IPS DF 19.7 (cell line): ENCODE data around the gene SAMD11.

Source experiments
- DNase-seq: peaks from one replicate; pipeline ENCODE4 v3.0.0-alpha.2; 2013; ENCODE audit warnings: low read depth, low spot score

The SAMD11 gene

DNA sequence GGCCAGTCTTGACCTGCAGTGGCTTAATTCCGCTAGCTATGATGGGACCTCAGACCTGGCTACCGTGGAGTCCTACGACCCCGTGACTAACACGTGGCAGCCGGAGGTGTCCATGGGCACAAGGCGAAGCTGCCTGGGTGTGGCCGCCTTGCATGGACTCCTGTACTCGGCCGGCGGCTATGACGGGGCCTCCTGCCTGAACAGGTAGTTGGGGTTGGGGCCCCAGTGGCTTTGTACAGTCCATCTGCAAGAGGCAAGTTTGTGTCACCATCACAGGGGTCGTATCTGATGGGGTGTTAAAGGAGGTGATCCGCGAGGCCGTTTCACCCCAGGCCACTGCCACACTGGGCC is 39.6 kb downstream of the SAMD11 start:
- no peak for DNase-seq

GRCh38 chr1:963746-964525 is 40.2 kb downstream of the SAMD11 start:
- no peak for DNase-seq

DNA sequence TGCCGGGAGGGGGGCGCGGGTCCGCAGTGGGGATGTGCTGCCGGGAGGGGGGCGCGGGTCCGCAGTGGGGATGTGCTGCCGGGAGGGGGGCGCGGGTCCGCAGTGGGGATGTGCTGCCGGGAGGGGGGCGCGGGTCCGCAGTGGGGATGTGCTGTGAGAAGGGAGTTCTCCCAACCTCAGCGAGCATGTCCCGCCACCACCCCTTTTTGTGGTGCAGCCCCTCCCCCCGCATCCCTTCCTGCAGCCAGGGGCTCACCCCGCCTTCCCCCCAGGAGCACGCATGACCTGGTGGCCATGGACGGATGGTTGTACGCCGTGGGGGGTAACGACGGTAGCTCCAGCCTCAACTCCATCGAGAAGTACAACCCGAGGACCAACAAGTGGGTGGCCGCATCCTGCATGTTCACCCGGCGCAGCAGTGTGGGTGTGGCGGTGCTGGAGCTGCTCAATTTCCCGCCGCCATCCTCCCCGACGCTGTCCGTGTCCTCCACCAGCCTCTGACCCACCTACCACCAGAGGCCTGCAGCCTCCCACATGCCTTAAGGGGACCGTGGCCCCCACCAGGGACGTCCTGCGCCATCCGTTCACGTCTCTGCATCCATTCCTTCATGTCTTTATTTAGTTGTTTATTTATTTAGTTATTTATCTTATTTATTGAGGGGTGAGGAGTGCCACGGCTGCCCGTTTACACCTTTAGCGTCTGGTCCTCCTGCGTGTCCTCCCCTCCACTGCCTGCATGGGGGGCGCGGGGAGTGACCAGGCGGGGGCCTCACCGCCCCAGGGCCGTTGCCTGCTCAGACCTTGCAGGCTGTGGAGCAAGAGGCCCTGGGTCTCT is 41.2 kb downstream of the SAMD11 start:
- no peak for DNase-seq

GRCh38 chr1:965526-966134 is 41.9 kb downstream of the SAMD11 start:
- DNase-seq = no peak

GRCh38 chr1:966135-966703 is 42.5 kb downstream of the SAMD11 start, which contains the start of gene PLEKHN1:
Gene PLEKHN1 (plus strand): TSS chr1:966482. CDS start chr1:966532, 50 bp downstream.
- DNase-seq = no peak

GRCh38 chr1:966704-967300 is 43.1 kb downstream of the SAMD11 start:
- DNase-seq = no peak

DNA sequence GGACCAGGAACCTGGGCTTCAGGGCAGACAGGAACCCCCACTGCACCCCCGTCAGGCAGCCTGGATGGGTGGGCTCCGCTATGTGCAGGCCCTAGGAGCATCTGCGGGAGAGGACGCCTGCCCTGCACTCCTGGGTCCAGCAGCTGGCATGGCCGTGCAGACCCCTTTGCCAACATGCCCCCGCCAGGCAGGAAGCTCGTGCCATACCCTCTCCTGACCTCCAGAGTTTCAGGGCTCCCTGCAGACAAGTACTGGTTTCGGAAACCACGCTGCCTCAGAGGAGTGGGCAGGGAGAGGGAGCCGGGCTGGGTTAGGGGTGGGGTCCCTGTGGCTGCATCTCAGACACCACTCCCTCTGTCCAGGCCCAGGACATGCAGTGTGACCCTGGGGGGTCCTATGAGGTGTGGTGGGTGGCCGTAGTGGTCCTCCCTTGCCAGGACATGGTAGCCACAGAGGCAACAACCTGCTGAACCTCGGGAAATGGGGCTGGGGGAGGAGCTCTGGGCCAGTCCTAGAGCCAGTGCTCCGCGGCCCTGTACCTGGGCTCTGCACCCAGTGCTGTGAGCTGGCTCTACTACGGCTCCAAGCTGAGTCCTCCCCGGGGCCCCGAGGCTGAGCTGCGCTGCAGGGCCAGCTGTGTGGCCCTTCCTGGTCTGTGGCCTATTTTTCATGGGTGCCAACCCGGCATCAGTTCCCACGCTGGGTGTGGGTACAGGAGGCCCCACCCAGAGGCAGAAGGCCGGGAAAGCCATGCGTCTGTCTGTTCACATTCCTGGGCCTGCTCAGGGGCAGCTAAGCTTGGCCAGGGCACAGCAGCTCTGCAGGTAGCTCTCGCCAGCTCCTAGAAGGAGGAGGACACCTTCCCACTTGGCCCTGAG is 44.0 kb downstream of the SAMD11 start:
- no peak for DNase-seq

DNA sequence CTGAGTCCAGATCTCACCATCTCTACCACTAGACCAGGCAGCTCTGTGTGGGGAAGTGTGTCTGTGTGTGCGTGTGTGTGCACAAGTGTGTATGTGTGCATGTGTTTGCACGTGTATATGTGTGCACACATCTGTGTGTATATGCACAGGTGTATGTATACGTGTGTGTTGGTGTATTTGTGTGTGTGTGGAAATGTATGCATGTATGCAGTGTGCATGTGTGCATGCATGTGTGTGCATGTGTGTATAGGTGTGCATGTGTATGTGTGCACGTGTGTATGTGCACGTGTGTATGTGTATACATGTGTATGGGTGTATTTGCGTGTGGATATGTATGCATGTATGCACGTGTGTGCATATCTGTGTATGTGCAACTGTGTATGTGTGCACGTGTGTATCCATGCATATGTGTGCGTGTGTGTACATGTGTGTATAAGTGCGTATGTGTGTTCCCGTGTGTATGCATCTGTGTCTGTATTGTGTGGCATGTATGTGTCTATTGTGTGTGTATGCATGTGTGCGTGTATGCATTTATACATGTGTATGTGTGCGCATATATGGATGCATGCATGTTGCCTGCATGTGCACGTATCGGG is 45.6 kb downstream of the SAMD11 start:
- DNase-seq = no peak

DNA sequence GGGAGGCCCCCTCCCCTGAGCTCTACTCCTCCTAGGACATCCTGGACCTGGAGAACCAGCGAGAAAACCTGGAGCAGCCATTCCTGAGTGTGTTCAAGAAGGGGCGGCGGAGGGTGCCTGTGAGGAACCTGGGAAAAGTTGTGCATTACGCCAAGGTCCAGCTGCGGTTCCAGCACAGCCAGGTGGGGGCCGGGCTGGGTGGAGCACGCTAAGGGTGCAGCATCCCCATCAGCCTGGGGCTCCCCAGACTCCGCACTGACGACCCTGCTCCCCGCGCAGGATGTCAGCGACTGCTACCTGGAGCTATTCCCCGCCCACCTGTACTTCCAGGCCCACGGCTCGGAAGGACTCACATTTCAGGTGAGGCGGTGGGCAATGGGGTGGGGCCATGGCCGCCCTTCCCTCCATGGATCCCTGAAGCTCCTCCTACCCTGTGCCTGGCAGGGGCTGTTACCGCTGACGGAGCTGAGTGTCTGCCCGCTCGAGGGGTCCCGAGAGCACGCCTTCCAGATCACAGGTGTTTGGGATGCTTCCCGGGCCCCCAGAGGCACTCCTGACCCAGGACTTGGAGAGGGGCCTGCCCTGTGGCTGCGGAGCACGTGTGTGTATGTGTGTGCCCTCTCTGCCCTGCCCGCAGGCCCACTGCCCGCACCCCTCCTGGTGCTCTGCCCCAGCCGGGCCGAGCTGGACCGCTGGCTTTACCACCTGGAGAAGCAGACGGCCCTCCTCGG is 46.7 kb downstream of the SAMD11 start:
- no peak for DNase-seq

GRCh38 chr1:970973-971730 is 47.4 kb downstream of the SAMD11 start:
- DNase-seq = no peak

DNA sequence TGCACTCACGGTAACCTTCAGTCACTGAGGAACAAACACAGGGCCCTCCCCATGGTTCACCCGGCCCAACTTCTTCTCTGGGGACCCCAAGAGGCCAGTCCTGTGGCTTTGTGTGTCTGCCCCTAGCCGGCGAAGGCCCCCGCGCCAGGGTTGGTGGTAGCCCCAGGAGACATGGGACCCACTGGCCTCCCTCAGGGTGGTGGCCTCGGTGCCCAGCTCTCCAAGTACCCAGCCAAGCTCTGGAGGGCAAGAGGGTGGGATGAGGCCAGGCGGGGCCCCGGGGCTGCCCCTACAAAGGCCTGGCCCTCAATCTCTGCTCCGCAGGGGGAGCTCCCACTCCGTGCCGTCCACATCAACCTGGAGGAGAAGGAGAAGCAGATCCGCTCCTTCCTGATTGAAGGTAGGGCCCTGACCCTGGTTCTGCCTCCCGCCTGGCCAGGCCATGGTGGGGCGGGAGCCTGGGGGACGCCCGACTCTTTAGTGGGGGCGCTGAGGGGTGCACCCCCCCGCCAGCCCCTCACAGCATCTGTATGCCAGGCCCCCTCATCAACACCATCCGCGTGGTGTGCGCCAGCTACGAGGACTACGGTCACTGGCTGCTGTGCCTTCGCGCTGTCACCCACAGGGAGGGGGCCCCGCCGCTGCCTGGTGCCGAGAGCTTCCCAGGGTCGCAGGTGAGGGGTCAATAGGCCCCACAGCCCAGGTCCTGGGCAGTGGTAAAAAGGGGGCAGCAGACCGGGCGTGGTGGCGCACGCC is 48.2 kb downstream of the SAMD11 start:
- no peak for DNase-seq

- no peak for DNase-seq
These were observed 49.2 kb downstream of the SAMD11 start for GRCh38 chr1:972726-973458.

DNA sequence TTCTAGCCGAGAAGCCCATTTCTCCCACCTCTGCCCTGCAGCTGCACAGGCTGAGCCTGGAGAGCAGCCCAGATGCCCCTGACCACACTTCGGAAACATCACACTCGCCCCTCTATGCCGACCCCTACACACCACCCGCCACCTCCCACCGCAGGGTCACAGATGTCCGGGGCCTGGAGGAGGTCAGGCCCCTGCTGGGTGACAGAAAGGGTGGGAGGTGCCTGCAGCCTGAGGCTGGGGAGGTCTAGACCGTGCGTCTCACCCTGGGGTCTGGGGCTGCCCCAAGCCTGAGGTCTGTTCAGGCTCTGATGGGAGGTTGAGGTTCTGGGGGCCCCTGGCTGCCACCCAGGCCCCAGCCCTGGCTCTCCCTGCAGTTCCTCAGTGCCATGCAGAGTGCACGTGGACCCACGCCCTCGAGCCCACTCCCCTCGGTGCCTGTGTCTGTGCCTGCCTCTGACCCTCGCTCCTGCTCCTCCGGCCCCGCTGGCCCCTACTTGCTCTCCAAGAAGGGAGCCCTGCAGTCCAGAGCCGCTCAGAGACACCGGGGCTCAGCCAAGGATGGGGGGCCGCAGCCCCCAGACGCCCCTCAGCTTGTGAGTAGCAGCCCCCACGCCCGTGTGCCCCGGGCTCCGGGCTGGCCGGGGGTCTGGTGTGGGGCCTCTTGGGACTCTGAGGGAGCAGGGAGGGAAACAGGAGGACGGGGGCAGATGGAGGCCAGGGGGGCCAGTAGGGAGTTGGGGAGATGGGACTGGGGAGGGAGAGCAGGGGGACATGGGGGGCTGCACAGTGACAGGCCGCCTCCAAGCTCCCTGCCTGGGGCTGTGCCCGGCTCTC is 50.0 kb downstream of the SAMD11 start:
- no peak for DNase-seq

- DNase-seq = no peak
These were observed 50.5 kb downstream of the SAMD11 start for GRCh38 chr1:974293-974640.

DNA sequence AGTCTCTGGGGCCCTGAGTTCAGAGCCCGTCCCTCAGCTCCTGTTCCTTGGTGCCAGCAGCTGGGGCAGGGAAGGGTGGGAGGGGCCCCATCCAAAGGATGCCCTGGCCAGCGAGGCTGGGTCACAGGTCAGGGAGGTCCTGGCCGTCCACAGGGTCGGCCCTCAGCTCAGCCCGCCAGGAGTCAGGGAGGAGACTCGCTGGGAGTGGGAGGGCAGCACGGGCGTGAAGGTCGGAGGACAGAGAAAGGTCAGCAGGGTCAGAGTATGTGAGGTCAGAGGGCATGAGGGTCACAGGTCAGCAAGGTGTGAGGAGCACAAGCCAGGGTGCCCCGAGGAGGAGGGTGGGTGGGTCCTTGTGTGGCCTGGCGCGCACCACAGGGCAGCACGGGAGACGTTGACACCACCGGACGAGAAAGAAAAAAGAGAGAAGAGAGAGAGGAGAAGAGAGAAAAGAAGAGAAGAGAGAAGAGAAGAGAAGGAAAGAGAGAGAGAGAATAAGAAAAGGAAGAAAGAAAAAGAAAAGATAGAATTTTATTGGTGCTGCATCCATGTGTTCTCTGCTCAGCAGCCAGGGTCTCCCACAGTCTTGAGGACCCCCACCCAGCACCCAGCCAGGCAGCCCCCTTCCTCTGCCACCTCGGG is 51.1 kb downstream of the SAMD11 start:
- no peak for DNase-seq

- DNase-seq = no peak
These were observed 51.6 kb downstream of the SAMD11 start for GRCh38 chr1:975365-975764.
